Measurements from ENCODE around the gene BRD7.

BRD7 gene

DNA sequence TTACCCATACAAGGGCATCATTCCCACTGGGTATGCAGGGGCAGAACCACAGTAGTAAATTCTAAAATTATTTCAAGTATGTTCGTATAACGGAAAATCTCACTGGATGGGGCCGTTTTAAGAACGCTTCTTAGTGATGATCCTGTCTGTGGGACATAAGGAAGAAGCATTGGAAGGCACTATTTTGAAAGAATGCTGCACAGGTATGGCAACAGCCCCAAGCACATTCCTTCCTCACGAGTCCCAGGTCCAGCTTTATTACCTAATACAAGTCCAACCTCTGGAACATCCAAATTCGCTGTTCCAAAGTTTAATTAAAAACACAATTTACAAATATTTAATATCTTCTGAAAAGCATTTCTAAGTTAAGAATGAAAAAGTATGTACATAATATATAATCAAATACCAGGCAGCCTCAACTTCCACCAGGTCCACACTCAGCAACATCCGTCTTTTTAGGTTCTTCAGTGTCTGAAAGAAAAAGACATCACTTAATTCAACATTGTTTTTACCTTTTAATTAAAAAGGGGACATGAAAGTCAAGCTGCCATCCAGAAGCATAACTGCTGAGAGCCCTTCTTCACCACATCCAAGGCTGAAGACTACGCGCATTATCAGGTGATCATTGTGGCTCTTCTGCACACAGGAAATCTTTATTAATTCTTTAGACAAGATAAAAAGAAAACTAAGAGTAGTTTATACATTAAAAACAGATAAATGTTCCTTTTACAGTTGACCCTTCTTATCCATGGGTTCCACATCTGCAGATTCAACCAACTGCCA, 49.8 kb downstream of the BRD7 start:
- DNase-seq (ENCODE audit: low spot score), result no peak

DNA sequence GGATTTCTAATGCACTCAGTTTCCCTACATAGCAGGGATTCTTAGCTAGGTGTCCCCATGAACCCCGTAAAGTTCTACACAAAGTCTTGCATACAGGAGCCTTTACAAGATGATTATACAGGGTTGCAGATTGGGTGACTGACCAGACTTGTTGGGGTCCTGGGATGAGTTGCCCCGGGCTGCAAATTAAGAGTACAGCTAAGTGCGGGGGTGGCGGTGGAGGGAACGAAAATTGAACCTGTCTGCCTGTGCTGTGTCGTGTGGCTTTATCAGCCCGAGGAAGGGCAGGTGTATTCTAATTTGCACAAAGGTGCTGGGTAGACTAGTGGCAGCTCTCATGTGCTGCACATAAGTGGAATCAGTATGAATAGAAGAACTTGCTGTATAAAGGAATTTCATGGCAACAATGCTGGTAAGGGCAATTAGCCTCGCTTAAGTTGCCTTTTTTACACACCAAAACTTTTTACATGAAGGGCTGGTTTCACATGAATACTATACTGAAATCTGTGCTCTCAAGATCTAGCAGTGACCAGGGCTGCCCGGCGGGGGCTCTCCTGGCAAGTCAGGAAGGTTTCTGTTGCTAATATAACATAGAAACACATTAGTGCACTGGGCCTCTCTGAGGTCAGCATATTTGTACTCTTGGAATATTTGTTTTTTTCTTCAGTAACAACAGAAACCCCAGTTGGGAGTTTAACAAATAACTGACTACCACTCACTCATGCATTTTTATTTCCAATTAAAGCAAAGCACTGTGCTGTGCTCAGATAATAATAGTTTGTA, 51.7 kb downstream of the BRD7 start:
- no peak for DNase-seq (ENCODE audit: low spot score)

DNA sequence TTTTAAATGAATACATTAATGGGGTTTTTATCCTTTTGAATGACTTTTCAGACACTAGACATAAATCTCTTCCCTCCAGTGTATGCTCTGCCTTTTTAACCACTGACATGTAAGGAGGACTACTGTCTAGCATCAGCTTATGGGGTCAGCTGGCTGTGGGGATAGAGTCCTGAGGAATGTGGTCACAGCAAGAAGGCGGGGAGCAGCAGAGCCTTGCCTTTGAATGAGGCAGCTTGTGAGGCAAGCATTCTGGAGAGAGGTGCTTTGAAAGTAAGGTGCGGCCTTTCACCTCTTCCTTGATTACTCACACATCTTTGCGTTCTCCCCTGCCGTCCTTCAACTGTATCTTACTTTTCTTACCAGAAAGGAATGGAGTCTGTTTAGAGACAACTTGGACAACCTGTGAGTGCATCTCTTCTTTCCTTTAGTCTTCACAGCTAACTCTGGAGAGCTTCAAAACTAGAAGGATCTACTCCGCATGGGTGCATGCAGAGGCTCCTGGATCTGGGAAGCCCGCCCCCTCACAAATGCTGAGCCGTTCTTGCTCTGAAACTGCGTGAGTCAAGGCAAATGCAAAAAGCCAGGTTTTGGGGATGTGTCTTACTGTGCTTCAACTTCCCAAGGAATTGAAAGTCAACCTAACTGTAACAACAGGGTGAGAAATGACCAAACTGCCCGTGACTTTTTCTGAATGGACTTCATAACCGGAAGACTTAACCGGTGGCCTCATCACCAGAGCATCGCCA, 52.5 kb downstream of the BRD7 start:
- DNase-seq (ENCODE audit: low spot score), result no peak

GRCh38 chr16:50315346-50315997, 53.3 kb downstream of the BRD7 start:
- DNase-seq (ENCODE audit: low spot score), result no peak

- no peak for DNase-seq (ENCODE audit: low spot score)
These were observed 54.1 kb downstream of the BRD7 start for GRCh38 chr16:50314665-50315064.

DNA sequence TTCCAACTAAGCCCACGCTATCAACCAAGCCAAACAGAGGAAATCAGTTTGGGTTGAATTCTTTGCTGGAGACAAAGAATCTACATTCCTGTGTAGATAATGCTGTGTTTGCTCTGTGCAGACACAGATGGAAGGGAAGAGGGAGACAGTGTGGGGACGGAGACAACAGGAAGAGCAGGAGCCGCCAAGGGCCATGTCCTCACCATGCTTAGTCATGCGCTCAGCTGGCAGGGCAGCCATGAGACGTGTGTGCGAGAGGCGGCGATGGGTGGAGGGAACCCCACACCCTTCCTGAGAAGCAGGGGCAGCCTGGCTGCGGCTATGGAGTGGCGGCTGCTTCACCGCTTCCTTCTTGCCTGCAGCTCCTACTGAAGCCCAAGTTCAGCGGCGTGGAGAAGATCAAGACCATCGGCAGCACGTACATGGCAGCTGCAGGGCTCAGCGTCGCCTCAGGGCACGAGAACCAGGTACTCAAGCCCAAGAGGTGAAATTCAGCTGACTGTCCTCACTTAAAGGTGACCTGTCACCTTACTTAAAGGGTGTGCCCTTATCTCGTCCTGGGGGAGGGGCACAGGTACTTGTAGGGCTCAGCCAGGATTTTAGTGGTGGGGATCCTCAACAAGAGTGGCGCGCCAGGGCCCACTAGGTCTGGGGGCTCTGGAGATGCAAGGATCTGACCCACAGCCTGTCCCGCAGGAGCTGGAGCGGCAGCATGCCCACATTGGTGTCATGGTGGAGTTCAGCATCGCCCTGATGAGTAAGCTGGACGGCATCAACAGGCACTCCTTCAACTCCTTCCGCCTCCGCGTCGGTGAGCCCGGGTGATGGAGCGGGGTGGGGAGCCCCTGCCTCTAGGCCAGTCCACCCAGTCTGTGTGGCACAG, 55.0 kb downstream of the BRD7 start:
- DNase-seq (ENCODE audit: low spot score), result peak; percentile 52

- no peak for DNase-seq (ENCODE audit: low spot score)
These were observed 56.8 kb downstream of the BRD7 start for GRCh38 chr16:50311891-50312501.

- no peak for DNase-seq (ENCODE audit: low spot score)
These were observed 57.7 kb downstream of the BRD7 start for GRCh38 chr16:50311134-50311528.

GRCh38 chr16:50310308-50311133, 58.3 kb downstream of the BRD7 start:
- DNase-seq (ENCODE audit: low spot score), result no peak

- DNase-seq (ENCODE audit: low spot score), result no peak
These were observed 59.1 kb downstream of the BRD7 start for GRCh38 chr16:50309527-50310307.

- DNase-seq (ENCODE audit: low spot score), result no peak
These were observed 59.6 kb downstream of the BRD7 start for GRCh38 chr16:50309156-50309526.

- no peak for DNase-seq (ENCODE audit: low spot score)
These were observed 60.4 kb downstream of the BRD7 start for GRCh38 chr16:50308237-50308965.

- DNase-seq (ENCODE audit: low spot score), result no peak
These were observed 62.5 kb downstream of the BRD7 start for GRCh38 chr16:50306287-50306686.

- DNase-seq (ENCODE audit: low spot score), result no peak
These were observed 63.2 kb downstream of the BRD7 start for GRCh38 chr16:50305441-50306061.

DNA sequence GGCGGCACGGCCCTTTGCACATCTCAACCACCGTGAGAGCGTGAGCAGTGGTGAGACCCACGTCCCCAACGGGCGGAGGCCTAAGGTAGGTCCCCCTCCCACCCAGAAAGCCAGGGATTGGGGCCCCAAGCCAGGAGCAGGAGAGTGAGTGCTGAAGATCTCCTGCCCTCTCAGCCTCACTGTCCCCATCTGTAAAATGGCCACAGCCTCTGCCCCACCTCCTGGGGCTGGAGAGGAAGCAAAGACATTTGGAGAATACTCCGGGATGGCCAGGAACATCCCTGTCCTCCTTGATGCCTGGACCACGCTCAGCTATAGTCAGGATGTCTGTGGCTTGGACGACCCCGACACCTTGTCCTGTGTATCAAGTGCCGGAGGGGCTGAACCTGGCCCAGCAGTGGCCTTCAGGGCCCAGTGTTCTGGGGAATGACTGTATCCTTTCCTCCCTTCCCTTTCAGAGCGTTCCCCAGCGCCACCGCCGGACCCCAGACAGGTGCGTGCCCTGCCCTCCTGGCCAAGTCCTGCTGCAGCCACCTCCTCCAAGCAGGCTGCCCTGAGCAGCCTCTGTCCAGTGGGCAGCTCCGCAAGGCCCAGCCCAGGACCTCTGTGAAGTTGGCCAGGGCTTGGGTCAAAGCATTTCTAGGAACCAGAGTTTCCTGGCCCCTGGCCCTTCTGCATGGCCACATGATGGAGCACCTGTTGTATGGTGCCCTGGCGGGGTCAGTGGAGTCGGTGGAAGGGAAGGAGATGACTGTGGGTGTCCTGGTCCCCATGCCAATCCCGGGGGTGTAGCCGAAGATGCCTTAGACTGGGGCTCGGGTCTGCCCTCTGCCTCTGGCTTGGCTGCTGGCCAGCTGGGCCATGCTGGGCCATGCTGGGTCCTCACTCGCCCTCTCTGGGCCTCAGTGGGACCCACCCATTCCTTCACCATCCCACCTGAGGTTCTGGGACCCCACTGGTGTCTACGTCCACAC, 64.0 kb downstream of the BRD7 start:
- no peak for DNase-seq (ENCODE audit: low spot score)

DNA sequence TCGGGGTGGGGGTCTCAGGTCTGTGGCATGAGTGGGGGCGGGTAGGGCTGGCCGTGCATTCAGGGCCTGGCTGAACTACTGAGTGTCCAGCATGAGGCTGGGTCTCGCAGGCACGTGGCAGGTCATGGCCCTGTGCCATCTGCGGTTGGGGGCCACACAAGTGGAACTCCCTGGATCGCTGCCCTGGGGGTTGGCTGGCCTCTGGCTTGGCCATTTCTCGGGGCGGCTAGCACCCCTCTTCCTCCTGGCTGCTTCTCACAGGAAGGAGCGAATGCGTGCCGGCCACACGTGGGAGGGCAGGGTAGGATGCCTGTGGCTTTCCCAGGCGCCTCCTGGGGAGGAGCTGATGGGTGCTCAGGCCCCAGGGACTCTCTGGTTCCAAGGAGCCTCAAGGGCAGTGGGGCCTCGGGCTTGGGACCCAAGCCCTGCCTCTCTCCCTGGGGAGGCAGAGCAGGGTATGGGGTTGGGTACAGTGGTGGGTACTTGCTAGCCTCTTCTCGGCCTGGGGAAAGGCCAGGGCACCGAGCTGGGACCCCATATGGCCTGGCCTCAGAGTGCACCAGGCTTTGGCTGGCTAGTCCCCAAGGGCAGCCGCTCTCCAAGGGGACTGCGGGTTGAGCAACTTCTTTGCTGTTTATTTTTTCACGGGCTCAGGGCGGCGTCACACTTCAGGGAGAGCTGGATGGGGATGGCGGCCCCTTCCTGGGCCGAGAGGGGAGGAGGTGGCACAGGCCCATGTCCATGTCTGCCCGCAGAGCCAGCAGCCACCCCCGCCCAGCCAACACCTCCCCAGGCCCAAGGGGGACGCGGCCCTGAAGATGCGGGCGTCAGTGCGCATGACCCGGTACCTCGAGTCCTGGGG, 65.0 kb downstream of the BRD7 start:
- no peak for DNase-seq (ENCODE audit: low spot score)

All from CD4-positive, alpha-beta T cell treated with Interleukin-2 at 100 ng/mL for 4 hours (primary cell).